ENCODE data around the gene ALG1.
"Not testable (repeated sequence)": the region's sequence is repeated elsewhere in the genome, so short reads cannot be mapped to it uniquely, and the experiment has no call there.

Gene ALG1

DNA sequence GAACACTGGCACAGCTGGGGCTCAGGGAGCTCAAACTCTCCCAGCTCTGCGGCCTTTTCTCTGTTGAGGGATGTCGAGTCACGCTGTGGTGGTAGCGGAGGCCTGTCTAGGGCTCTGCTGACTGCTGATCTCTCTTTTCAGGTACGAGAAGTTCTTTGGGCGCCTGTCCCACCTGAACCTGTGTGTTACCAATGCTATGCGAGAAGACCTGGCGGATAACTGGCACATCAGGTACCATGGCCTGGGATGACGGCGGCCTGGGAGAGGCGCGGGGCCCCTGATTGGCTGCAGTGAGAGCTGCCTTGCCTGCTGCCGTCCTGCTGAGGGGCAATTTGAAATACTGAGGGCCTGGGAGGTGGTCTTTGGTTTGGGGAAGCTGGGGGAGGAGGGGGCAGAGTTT is 5.7 kb downstream of the ALG1 start:
- Histone ChIP-seq H3K4me2 (ENCODE audit: low read depth, low read length, poor library complexity, severe bottlenecking) (no peak overlapping the region), H3K9me3 (ENCODE audit: insufficient read depth, low read length) (no peaks in the 10 kb centered on the region), H3K36me3 (ENCODE audit: low read length) (no peaks in the 10 kb centered on the region; the same call in 1 of the 2 replicates), H3K27me3 (ENCODE audit: low read length) (no peaks in the 10 kb centered on the region), H3K4me3 (ENCODE audit: insufficient read depth, low read length, poor library complexity, severe bottlenecking) (no peak overlapping the region), H4K20me1 (ENCODE audit: low read depth, low read length) (no peaks in the 10 kb centered on the region), H2AFZ (ENCODE audit: low read depth, low read length, severe bottlenecking) (no peak overlapping the region), H3K9me2 (replicated peaks; ENCODE audit: insufficient read depth, low read length) (no peaks in the 10 kb centered on the region), H3K9ac (ENCODE audit: low read length) (no peak overlapping the region), H3K27ac (ENCODE audit: low read depth, low read length) (no peak overlapping the region), H3K79me2 (ENCODE audit: insufficient read depth, low read length) (peaks cover 13% of the 10 kb centered on the region; the same call in 1 of the 2 replicates), H3F3A (ENCODE audit: insufficient read depth) (no peaks in the 10 kb centered on the region)
- TF ChIP-seq CTCF (IDR thresholded peaks at IDR 0.05; ENCODE audit: insufficient read depth, low read length, poor library complexity, severe bottlenecking) (no peak), EZH2phosphoT487 (conservative IDR thresholded peaks at IDR 0.05; ENCODE audit: low read length) (no peak)

DNA sequence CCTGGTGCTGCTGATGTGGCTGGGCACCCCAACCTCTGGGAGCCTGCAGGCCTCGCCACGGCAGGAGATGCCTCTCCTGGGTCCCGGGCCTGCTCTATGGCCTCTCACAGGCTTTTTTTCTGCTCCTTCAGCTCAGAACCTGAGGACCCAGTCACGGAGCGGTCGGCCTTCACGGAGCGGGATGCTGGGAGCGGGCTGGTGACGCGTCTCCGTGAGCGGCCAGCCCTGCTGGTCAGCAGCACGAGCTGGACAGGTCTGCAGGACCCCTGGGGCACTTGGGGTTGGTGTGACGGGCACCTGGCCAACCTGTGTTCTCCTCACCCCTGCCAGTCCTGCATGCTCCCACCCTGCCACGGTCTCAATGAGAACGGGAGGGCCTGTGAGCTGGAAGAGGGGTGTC is 7.0 kb downstream of the ALG1 start:
- no peak overlapping the region for H3K27ac ChIP-seq (ENCODE audit: low read depth, low read length)

DNA sequence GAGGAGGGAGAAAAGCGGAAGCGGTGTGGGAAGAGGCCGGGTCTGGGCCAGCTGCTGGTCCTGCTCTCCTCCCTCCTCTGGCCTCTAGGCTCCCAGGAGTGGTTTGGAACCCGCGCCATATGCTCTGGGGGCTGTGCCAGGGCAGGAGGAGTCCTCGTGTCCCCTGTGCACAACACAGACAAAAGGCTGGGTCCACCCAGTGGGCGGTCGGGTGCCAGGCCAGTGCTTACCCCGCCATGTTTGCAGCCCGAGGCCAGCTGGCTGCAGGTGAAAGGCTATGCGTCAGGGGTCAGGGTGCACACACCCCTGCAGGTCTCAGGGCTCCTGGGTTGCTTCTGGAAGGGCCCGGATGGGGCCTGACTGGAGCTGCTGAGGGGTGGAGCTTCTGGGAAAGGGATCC is 8.8 kb downstream of the ALG1 start:
- not testable (repeated sequence) for H3K4me2 ChIP-seq (ENCODE audit: low read depth, low read length, poor library complexity, severe bottlenecking); H3K9me3 ChIP-seq (ENCODE audit: insufficient read depth, low read length); H3K9ac ChIP-seq (ENCODE audit: low read length); H3K27ac ChIP-seq (ENCODE audit: low read depth, low read length); H3F3A ChIP-seq (ENCODE audit: insufficient read depth); H3K27me3 ChIP-seq (ENCODE audit: low read length); H3K4me3 ChIP-seq (ENCODE audit: insufficient read depth, low read length, poor library complexity, severe bottlenecking); H2AFZ ChIP-seq (ENCODE audit: low read depth, low read length, severe bottlenecking); H3K9me2 ChIP-seq (replicated peaks; ENCODE audit: insufficient read depth, low read length); H3K36me3 ChIP-seq (ENCODE audit: low read length); H4K20me1 ChIP-seq (ENCODE audit: low read depth, low read length); H3K79me2 ChIP-seq (ENCODE audit: insufficient read depth, low read length)

More for the DNA sequence above, 7.0 kb downstream of the ALG1 start:
- H3K27me3 ChIP-seq (ENCODE audit: low read length) = no peaks in the 10 kb centered on the region
- no peak overlapping the region for H3K4me2 ChIP-seq (ENCODE audit: low read depth, low read length, poor library complexity, severe bottlenecking)
- H3K9ac ChIP-seq (ENCODE audit: low read length) = no peak overlapping the region
- no peaks in the 10 kb centered on the region; the same call in 1 of the 2 replicates for H3K36me3 ChIP-seq (ENCODE audit: low read length)
- H2AFZ ChIP-seq (ENCODE audit: low read depth, low read length, severe bottlenecking) = no peak overlapping the region
- no peaks in the 10 kb centered on the region for H3F3A ChIP-seq (ENCODE audit: insufficient read depth)
- H3K4me3 ChIP-seq (ENCODE audit: insufficient read depth, low read length, poor library complexity, severe bottlenecking) = no peak overlapping the region
- H3K9me2 ChIP-seq (replicated peaks; ENCODE audit: insufficient read depth, low read length) = no peaks in the 10 kb centered on the region
- TF ChIP-seq CTCF (IDR thresholded peaks at IDR 0.05; ENCODE audit: insufficient read depth, low read length, poor library complexity, severe bottlenecking) = no peak
- no peak for TF ChIP-seq EZH2phosphoT487 (conservative IDR thresholded peaks at IDR 0.05; ENCODE audit: low read length)
- no peaks in the 10 kb centered on the region for H3K79me2 ChIP-seq (ENCODE audit: insufficient read depth, low read length)
- no peaks in the 10 kb centered on the region for H3K9me3 ChIP-seq (ENCODE audit: insufficient read depth, low read length)
- no peaks in the 10 kb centered on the region for H4K20me1 ChIP-seq (ENCODE audit: low read depth, low read length)

GRCh38 chr16:5080996-5081395 is 9.4 kb downstream of the ALG1 start:
- H2AFZ ChIP-seq (ENCODE audit: low read depth, low read length, severe bottlenecking); H3K9me3 ChIP-seq (ENCODE audit: insufficient read depth, low read length); H3K36me3 ChIP-seq (ENCODE audit: low read length); H3K4me3 ChIP-seq (ENCODE audit: insufficient read depth, low read length, poor library complexity, severe bottlenecking); H3F3A ChIP-seq (ENCODE audit: insufficient read depth); H3K4me2 ChIP-seq (ENCODE audit: low read depth, low read length, poor library complexity, severe bottlenecking); H4K20me1 ChIP-seq (ENCODE audit: low read depth, low read length); H3K79me2 ChIP-seq (ENCODE audit: insufficient read depth, low read length); H3K27me3 ChIP-seq (ENCODE audit: low read length); H3K27ac ChIP-seq (ENCODE audit: low read depth, low read length); H3K9ac ChIP-seq (ENCODE audit: low read length); H3K9me2 ChIP-seq (replicated peaks; ENCODE audit: insufficient read depth, low read length): not testable (repeated sequence)

DNA sequence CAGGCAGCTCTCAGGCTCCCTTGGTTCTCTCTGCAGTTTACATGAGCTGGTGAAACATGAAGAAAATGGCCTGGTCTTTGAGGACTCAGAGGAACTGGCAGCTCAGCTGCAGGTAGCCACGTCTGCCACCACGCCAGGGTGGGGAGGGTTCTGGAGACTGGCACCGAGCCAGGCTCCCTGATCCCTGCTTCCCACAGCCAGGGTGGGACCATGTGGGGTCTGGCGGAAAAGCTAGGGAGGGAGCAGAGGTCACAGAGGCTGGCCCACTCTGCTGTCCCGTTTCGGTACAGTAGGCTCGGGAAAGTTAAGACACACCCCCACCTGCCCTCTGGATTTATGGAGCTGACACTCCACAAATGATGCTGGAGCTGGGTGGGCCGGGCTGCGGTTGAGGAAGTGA is 12.0 kb downstream of the ALG1 start:
- H2AFZ ChIP-seq (ENCODE audit: low read depth, low read length, severe bottlenecking); H4K20me1 ChIP-seq (ENCODE audit: low read depth, low read length); H3K9me2 ChIP-seq (replicated peaks; ENCODE audit: insufficient read depth, low read length): not testable (repeated sequence)

DNA sequence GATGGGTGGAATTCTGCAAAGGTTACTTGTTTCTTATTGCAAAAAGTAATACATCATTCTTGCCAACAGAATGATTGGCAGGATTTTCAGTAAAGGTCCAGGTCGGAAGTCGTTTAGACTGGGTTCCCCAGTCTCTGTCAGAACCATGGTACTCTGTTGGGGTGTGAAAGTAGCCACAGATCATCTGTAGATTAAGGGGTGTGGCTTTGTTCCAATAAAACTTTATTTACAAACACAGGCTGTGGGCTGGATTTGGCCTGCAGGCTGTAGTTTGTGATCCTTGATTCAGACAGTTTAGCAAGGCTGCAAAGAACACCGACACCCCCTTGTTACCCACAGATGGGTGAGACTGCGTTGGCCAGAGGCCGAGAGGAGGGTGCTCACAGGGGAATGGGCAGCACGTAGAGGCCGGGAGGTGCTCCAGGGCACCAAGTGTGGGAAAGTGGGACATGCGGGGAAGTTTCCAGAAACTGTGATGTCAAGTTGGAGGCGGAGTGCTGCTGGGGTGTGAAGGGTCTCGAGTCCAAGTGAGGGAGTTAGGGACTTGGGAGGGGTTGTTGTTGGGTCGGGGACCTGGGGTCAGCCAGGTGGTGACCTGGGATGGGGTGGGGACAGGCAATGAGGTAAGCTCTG is 12.6 kb downstream of the ALG1 start:
- H3K9ac ChIP-seq (ENCODE audit: low read length); H3K36me3 ChIP-seq (ENCODE audit: low read length): not testable (repeated sequence)

More for the DNA sequence above, 12.0 kb downstream of the ALG1 start:
- H3K79me2 ChIP-seq (ENCODE audit: insufficient read depth, low read length); H3K27me3 ChIP-seq (ENCODE audit: low read length); H3K9me3 ChIP-seq (ENCODE audit: insufficient read depth, low read length); H3F3A ChIP-seq (ENCODE audit: insufficient read depth); H3K27ac ChIP-seq (ENCODE audit: low read depth, low read length); H3K4me2 ChIP-seq (ENCODE audit: low read depth, low read length, poor library complexity, severe bottlenecking); H3K9ac ChIP-seq (ENCODE audit: low read length); H3K4me3 ChIP-seq (ENCODE audit: insufficient read depth, low read length, poor library complexity, severe bottlenecking); H3K36me3 ChIP-seq (ENCODE audit: low read length): not testable (repeated sequence)

More for the DNA sequence above, 12.6 kb downstream of the ALG1 start:
- not testable (repeated sequence) for H3K9me2 ChIP-seq (replicated peaks; ENCODE audit: insufficient read depth, low read length); H3K27ac ChIP-seq (ENCODE audit: low read depth, low read length); H3K4me3 ChIP-seq (ENCODE audit: insufficient read depth, low read length, poor library complexity, severe bottlenecking); H2AFZ ChIP-seq (ENCODE audit: low read depth, low read length, severe bottlenecking); H3F3A ChIP-seq (ENCODE audit: insufficient read depth); H3K27me3 ChIP-seq (ENCODE audit: low read length); H3K4me2 ChIP-seq (ENCODE audit: low read depth, low read length, poor library complexity, severe bottlenecking); H4K20me1 ChIP-seq (ENCODE audit: low read depth, low read length); H3K9me3 ChIP-seq (ENCODE audit: insufficient read depth, low read length); H3K79me2 ChIP-seq (ENCODE audit: insufficient read depth, low read length)

Data from SU-DHL-6 (cell line).